PFSK-1 (cell line): ENCODE results near the gene TTLL12.

Experiments
- FOXP2 ChIP-seq: optimal IDR thresholded peaks from 2 replicates; pipeline ENCODE3; 2011; ENCODE audit warnings: borderline replicate concordance, control low read depth, inconsistent platforms; ENCODE audit not compliant: insufficient read depth; ENCODE audit errors: extremely low read length, extremely low read depth
- POLR2AphosphoS5 ChIP-seq: IDR thresholded peaks from 2 replicates; pipeline ENCODE4 v1.6.1; 2012; ENCODE audit warnings: low read depth, mild to moderate bottlenecking, control low read depth, low read length, moderate library complexity
- SIN3A ChIP-seq: IDR thresholded peaks from 2 replicates; pipeline ENCODE4 v1.6.1; 2012; ENCODE audit warnings: mild to moderate bottlenecking, low read length, moderate library complexity, borderline replicate concordance; ENCODE audit not compliant: insufficient read depth
- TAF1 ChIP-seq: IDR thresholded peaks from 2 replicates; pipeline ENCODE4 v1.6.1; 2012; ENCODE audit warnings: low read length, control low read depth, borderline replicate concordance; ENCODE audit not compliant: insufficient read depth

DNA sequence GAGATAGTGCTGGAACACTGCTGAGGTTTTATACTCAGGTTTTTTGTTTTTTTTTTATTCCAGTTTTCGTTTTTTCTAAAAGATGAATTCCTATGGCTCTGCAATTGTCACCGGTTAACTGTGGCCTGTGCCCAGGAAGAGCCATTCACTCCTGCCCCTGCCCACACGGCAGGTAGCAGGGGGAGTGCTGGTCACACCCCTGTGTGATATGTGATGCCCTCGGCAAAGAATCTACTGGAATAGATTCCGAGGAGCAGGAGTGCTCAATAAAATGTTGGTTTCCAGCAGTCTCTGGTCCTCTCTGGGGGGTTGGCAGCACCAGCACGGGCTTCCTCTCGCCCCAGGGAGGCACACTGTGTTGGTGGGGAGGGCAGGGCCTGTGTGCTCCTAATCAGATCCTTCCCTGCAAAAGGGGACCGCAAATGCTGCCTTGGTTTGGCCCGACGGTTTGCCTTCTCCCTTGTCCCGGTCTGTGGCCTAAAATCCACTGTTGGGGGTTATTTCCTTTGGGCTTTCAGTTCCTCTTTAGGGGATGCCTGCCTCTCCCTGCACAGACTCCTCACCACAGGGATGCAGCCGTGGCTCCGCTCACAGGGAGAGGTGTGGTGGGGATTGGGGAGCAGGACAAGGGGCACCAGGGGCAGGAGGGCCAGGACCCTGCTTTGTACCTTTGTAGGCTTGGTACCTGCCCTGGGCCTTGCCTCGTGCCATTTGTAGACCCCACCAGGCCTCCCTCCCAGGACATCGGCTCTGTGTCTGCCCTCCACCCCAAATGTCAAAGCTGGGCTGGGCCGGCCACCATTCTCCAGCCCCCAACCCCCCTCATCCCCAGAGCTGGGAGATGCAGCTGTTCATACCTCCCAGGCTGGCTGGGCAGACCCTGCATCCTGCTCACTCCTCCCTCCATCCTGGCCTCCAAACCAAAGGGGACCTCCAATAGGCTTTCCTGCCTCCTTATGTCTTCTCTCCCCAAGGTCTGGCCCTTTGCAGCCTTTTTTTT, 57.2 kb downstream of the TTLL12 start:
- no peak for TF ChIP-seq POLR2AphosphoS5
- TF ChIP-seq SIN3A, result no peak
- TF ChIP-seq TAF1, result no peak
- no peak for TF ChIP-seq FOXP2
